ENCODE data around the gene IFNA2. TPM values are rescaled to one million over a fixed set of nuclear protein-coding genes. Genes with fewer than 3 reads are reported as not detected.

Gene IFNA2
- total RNA-seq, 3 donors from 2014 or later = not detected

- Histone ChIP-seq H3K9me3 (no peaks in the 10 kb centered on the region), H3K4me1 (peaks cover 3 to 19% of the 10 kb centered on the region in 2 donors), H3K36me3 (no peaks in the 10 kb centered on the region), H3K27me3 (no peaks in the 10 kb centered on the region), H3K4me3 (peak within 1 kb of the TSS; percentile 83 to 96 (median 90)), H3K27ac (peak within 1 kb of the TSS; percentile 98 to 99)
- no peak for TF ChIP-seq CTCF (IDR thresholded peaks at IDR 0.05)
- TF ChIP-seq POLR2A (IDR thresholded peaks at IDR 0.05) = peak; percentile 52
- TF ChIP-seq POLR2AphosphoS5 (IDR thresholded peaks at IDR 0.05) = peak; percentile 79 to 91 (median 84)
- peak; percentile 82 to 89 for DNase-seq (ENCODE audit: low spot score in 2 of 2)
- intact Hi-C loops (cut with DNase I; ENCODE audit: low total_unique reads) = no loop called here
These were observed 50.2 kb downstream of the IFNA2 start, which contains the start of gene KLHL9 for GRCh38 chr9:21334701-21335632. TSS of gene KLHL9 (minus strand) at chr9:21335404. CDS start at chr9:21334859, 545 bp downstream.

Other genes with a start within 250 kb of the IFNA2 start
- gene IFNW1, start 243.6 kb downstream of the IFNA2 start, total RNA-seq = not detected
- gene IFNA21, start 218.7 kb downstream of the IFNA2 start, total RNA-seq = not detected
- gene IFNA4, start 197.8 kb downstream of the IFNA2 start, total RNA-seq = not detected
- not detected for gene IFNA7, start 183.2 kb downstream of the IFNA2 start, total RNA-seq
- not detected for gene IFNA10, start 178.3 kb downstream of the IFNA2 start, total RNA-seq
- gene IFNA16, start 168.1 kb downstream of the IFNA2 start, total RNA-seq = not detected
- gene IFNA17, start 157.2 kb downstream of the IFNA2 start, total RNA-seq = not detected
- gene IFNA14, start 145.4 kb downstream of the IFNA2 start, total RNA-seq = not detected
- gene IFNA5, start 80.1 kb downstream of the IFNA2 start, total RNA-seq = under 1 TPM in 1 of 3 donors, not detected in 2; 0.32 TPM
- gene KLHL9, start 50.0 kb downstream of the IFNA2 start, total RNA-seq = 10 to 100 TPM; 18.4 to 34.7 (median 25.9) TPM
- not detected for gene IFNA6, start 34.5 kb downstream of the IFNA2 start, total RNA-seq
- gene IFNA13, start 17.3 kb downstream of the IFNA2 start, total RNA-seq = not detected
- not detected for gene IFNA8, start 23.7 kb upstream of the IFNA2 start, total RNA-seq
- not detected for gene IFNA1, start 55.0 kb upstream of the IFNA2 start, total RNA-seq
- gene IFNE, start 96.9 kb upstream of the IFNA2 start, total RNA-seq = 1 to 10 TPM in 1 of 3 donors, under 1 TPM in 1, not detected in 1; 0.33 to 1.0 TPM

All from breast epithelium (tissue), 4 donors.